Muscle layer of duodenum (tissue), 2 donors: ENCODE measurements around the gene GSG1.

Experiments used
- H3K27ac ChIP-seq: one replicate; pipeline ENCODE4 v1.7.0; 2013; ENCODE audit warnings: mild to moderate bottlenecking, low read length
- H3K27me3 ChIP-seq: one replicate; pipeline ENCODE4 v1.7.0; 2013; ENCODE audit warnings: low read depth, mild to moderate bottlenecking, control low read depth, low read length
- H3K36me3 ChIP-seq, 2 donors: one replicate each; pipeline ENCODE4 v1.7.0; 2013; ENCODE audit warnings: low read length in 2 of 2, control low read depth in 1 of 2, mild to moderate bottlenecking in 1 of 2; ENCODE audit not compliant: insufficient read depth in 2 of 2, control insufficient read depth in 1 of 2
- H3K4me1 ChIP-seq, 2 donors: one replicate each; pipeline ENCODE4 v1.7.0; 2013; ENCODE audit warnings: low read length in 2 of 2, mild to moderate bottlenecking in 2 of 2, control low read depth in 1 of 2, moderate library complexity in 1 of 2; ENCODE audit not compliant: insufficient read depth in 2 of 2, control insufficient read depth in 1 of 2
- H3K4me3 ChIP-seq, 2 donors: one replicate each; pipeline ENCODE4 v1.7.0; 2013; ENCODE audit warnings: low read length in 2 of 2, low read depth in 1 of 2, mild to moderate bottlenecking in 1 of 2
- H3K9me3 ChIP-seq, 2 donors: one replicate each; pipeline ENCODE4 v1.7.0; 2013; ENCODE audit warnings: low read length in 2 of 2, control low read depth in 1 of 2, mild to moderate bottlenecking in 1 of 2; ENCODE audit not compliant: control insufficient read depth in 1 of 2
- donor health status: healthy.

GSG1 gene

GRCh38 chr12:13103391-13104033 lies at the start of gene GSG1:
TSS of gene GSG1 (minus strand) at chr12:13103667. CDS start at chr12:13103512, 155 bp downstream.
- peak within 1 kb of the TSS; percentile 10 for H3K27ac ChIP-seq
- H3K4me3 ChIP-seq, result no peak within 1 kb of the TSS
- peaks cover 0 to 22% of the 10 kb centered on the region in 2 donors for H3K4me1 ChIP-seq

GRCh38 chr12:13153180-13153579 lies 49.7 kb upstream of the GSG1 start:
- Histone ChIP-seq H3K9me3 (no peaks in the 10 kb centered on the region), H3K27ac (no peak overlapping the region), H3K27me3 (no peaks in the 10 kb centered on the region), H3K4me1 (no peaks in the 10 kb centered on the region), H3K36me3 (no peaks in the 10 kb centered on the region), H3K4me3 (no peak overlapping the region)

More at GRCh38 chr12:13103391-13104033, at the start of gene GSG1:
- H3K27me3 ChIP-seq, result no peaks in the 10 kb centered on the region
- H3K36me3 ChIP-seq, result peaks cover 0 to 17% of the 10 kb centered on the region in 2 donors
- H3K9me3 ChIP-seq, result no peaks in the 10 kb centered on the region

- Histone ChIP-seq H3K27ac (no peak overlapping the region), H3K4me1 (no peaks in the 10 kb centered on the region), H3K27me3 (no peaks in the 10 kb centered on the region), H3K36me3 (no peaks in the 10 kb centered on the region), H3K9me3 (no peaks in the 10 kb centered on the region), H3K4me3 (no peak overlapping the region)
Observed at GRCh38 chr12:13152756-13153155, 49.3 kb upstream of the GSG1 start.

- H3K4me1 ChIP-seq, result no peaks in the 10 kb centered on the region
- no peak overlapping the region for H3K27ac ChIP-seq
- H3K9me3 ChIP-seq, result no peaks in the 10 kb centered on the region
- no peaks in the 10 kb centered on the region for H3K36me3 ChIP-seq
- H3K27me3 ChIP-seq, result no peaks in the 10 kb centered on the region
- no peak overlapping the region for H3K4me3 ChIP-seq
Observed at GRCh38 chr12:13152281-13152680, 48.8 kb upstream of the GSG1 start.

GRCh38 chr12:13149411-13149810 lies 45.9 kb upstream of the GSG1 start:
- no peaks in the 10 kb centered on the region for H3K4me1 ChIP-seq
- H3K9me3 ChIP-seq, result no peaks in the 10 kb centered on the region
- H3K36me3 ChIP-seq, result no peaks in the 10 kb centered on the region
- no peak overlapping the region for H3K4me3 ChIP-seq
- no peak overlapping the region for H3K27ac ChIP-seq
- no peaks in the 10 kb centered on the region for H3K27me3 ChIP-seq

- H3K9me3 ChIP-seq, result no peaks in the 10 kb centered on the region
Observed at GRCh38 chr12:13148485-13148847, 45.0 kb upstream of the GSG1 start.

GRCh38 chr12:13147688-13148484 lies 44.4 kb upstream of the GSG1 start:
- H3K36me3 ChIP-seq, result no peaks in the 10 kb centered on the region
- H3K4me1 ChIP-seq, result no peaks in the 10 kb centered on the region
- H3K9me3 ChIP-seq, result no peaks in the 10 kb centered on the region
- no peaks in the 10 kb centered on the region for H3K27me3 ChIP-seq
- no peak overlapping the region for H3K27ac ChIP-seq
- no peak overlapping the region for H3K4me3 ChIP-seq

More at GRCh38 chr12:13148485-13148847, 45.0 kb upstream of the GSG1 start:
- Histone ChIP-seq H3K36me3 (no peaks in the 10 kb centered on the region), H3K4me1 (no peaks in the 10 kb centered on the region), H3K27me3 (no peaks in the 10 kb centered on the region), H3K4me3 (no peak overlapping the region), H3K27ac (no peak overlapping the region)

- Histone ChIP-seq H3K27me3 (no peaks in the 10 kb centered on the region), H3K4me3 (no peak overlapping the region), H3K9me3 (no peaks in the 10 kb centered on the region), H3K4me1 (no peaks in the 10 kb centered on the region), H3K27ac (no peak overlapping the region), H3K36me3 (no peaks in the 10 kb centered on the region)
Observed at GRCh38 chr12:13146336-13146938, 43.0 kb upstream of the GSG1 start.

- Histone ChIP-seq H3K36me3 (no peaks in the 10 kb centered on the region), H3K4me1 (no peaks in the 10 kb centered on the region), H3K27me3 (no peaks in the 10 kb centered on the region), H3K4me3 (no peak overlapping the region), H3K27ac (no peak overlapping the region), H3K9me3 (no peaks in the 10 kb centered on the region)
Observed at GRCh38 chr12:13144266-13144828, 40.9 kb upstream of the GSG1 start.

GRCh38 chr12:13142747-13143146 lies 39.3 kb upstream of the GSG1 start:
- Histone ChIP-seq H3K27me3 (no peaks in the 10 kb centered on the region), H3K36me3 (no peaks in the 10 kb centered on the region), H3K4me3 (no peak overlapping the region), H3K27ac (no peak overlapping the region), H3K4me1 (no peaks in the 10 kb centered on the region), H3K9me3 (no peaks in the 10 kb centered on the region)

GRCh38 chr12:13141686-13142085 lies 38.2 kb upstream of the GSG1 start:
- Histone ChIP-seq H3K36me3 (no peaks in the 10 kb centered on the region), H3K4me1 (no peaks in the 10 kb centered on the region), H3K27ac (no peak overlapping the region), H3K9me3 (no peaks in the 10 kb centered on the region), H3K27me3 (no peaks in the 10 kb centered on the region), H3K4me3 (no peak overlapping the region)
